HFF-Myc (cell line): ENCODE results near the gene SLC2A5.
A peak's percentile ranks its signal among the peaks of the same experiment; 100 is the strongest.
"Not testable (repeated sequence)": the region's sequence is repeated elsewhere in the genome, so short reads cannot be mapped to it uniquely, and the experiment has no call there.

Experiments used
- DNase-seq: peaks from one replicate; pipeline ENCODE4 v3.0.0-alpha.2; 2011; ENCODE audit warnings: low read depth; ENCODE audit errors: extremely low read depth
- H3K4me3 ChIP-seq: replicated peaks from 2 replicates; pipeline ENCODE4 v1.5.1; 2011; ENCODE audit warnings: low read depth, mild to moderate bottlenecking, control low read depth, low read length
- CTCF ChIP-seq: IDR thresholded peaks from 2 replicates; pipeline ENCODE4 v1.5.1; 2012; ENCODE audit warnings: mild to moderate bottlenecking, low read depth, low read length, control low read depth; ENCODE audit errors: missing control alignments

Gene SLC2A5

DNA sequence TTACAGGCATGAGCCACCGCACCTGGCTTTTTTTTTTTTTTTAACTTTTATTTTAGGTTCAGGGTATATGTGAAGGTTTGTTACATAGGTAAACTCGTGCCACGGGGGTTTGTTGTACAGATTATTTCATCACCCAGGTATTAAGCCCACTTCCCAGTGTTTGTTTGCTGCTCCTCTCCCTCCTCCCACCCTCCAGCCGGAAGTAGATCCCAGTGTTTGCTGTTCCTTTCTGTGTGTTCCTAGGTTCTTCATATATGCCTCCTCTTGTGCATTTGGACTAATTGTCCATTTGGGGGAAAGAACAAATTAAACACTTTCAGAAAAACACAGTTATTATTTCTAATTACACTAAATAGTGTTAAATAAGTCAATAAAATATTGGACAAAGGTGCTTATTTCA, 42.1 kb downstream of the SLC2A5 start:
- TF ChIP-seq CTCF: no peak
- no peak overlapping the region for H3K4me3 ChIP-seq

GRCh38 chr1:9025449-9025848, 44.0 kb downstream of the SLC2A5 start:
- TF ChIP-seq CTCF: no peak
- H3K4me3 ChIP-seq: no peak overlapping the region

More for the DNA sequence above, 42.1 kb downstream of the SLC2A5 start:
- DNase-seq: no peak

DNA sequence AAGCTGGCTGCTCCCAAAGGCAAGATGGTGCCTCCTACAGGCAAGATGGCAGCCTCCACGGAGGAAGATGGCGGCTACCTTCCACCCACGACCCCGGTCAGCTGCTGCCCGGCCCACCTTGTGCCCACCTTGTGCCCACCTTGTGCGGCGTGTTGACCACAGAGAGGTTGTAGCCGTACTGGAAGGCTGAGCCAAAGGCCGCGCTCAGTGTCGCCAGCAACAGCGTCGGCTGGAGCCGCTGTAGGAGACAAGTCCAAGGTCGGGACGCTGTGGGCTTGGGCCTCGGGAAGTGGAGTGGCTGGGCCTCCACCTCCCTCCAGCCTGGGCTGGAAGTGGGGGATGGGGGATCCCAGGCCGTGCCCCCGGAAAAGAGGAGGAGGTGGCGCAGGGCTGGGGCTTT, 44.6 kb downstream of the SLC2A5 start:
- no peak overlapping the region for H3K4me3 ChIP-seq
- no peak for DNase-seq
- peak; percentile 7 for TF ChIP-seq CTCF

More at GRCh38 chr1:9025449-9025848, 44.0 kb downstream of the SLC2A5 start:
- DNase-seq: no peak

DNA sequence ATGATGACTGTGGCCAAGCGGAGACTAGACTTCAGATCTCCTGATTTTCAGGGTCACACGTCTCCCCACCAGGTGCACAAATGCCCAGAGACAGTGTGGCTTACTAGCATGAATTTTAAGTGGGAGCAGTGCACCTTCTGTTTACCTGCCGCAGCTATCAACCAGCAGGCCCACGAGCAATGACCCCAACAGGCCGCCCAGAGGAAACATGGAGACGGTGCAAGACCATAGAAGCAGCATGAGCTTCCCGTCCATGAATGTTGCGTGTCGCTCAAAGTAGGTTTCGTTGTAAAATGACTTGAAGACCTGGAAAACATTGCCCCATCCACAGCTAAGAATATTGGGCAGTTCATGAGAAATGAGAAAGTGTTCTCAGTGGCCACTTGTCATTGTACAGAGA, 46.7 kb downstream of the SLC2A5 start:
- DNase-seq: no peak
- H3K4me3 ChIP-seq: no peak overlapping the region
- no peak for TF ChIP-seq CTCF

DNA sequence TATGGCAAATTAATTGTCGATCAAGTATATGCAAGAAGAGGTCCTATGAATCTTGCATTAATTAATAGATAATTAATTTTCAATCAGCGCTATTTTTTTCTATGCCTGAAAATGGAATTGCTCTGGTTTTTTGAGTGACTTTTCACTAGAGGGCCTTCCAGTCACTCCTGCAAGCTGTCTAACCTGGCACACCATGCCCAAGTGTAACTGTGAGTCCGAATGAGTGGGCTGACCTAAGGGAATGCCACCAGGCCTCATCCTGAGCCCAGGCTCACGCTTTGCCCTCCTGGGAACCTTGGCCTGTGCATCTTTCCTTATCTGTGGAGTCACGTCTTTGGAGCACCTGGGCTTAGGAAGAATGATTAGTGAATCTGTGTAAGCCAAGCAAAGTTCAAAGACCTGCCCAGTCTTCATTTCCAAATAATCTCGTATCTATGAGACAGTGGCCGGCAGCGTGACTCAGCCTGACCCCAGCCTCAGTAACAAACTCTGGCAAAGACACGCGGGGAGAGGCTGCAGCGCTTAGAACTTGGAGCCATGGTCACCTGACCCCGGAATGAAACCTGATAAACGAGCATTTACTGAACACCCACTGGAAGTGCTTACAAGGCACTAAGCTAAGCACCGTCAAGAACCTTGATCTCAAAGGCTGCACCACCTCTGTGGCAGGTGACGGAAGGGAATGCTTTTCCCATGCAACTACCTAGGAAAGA, 47.3 kb downstream of the SLC2A5 start:
- not testable (repeated sequence) for H3K4me3 ChIP-seq, DNase-seq

DNA sequence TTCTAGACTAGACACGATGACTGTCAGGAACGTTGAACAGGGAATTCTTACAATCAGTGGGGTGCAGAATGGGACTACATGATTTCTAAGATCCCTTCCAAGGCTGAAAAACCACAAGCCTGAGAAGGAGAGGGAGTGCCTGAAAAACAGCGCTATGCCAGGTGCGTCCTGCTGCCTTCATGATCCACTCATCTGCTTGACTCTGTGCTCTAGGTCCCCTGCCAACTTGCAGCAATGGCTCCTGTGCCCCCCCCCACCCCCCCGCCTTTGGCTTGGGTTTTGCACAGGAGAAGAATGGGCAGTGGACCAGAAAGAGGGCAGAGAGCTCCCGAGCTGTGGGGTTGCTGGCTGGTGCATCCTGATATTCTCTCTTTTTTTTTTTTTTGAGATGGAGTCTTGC, 49.1 kb downstream of the SLC2A5 start:
- H3K4me3 ChIP-seq: no peak overlapping the region
- no peak for DNase-seq
- no peak for TF ChIP-seq CTCF

GRCh38 chr1:9019896-9020295, 49.5 kb downstream of the SLC2A5 start:
- no peak for TF ChIP-seq CTCF
- H3K4me3 ChIP-seq: no peak overlapping the region
- DNase-seq: no peak
